ENCODE data around the gene SCARF2.
"Not testable (repeated sequence)": the region's sequence is repeated elsewhere in the genome, so short reads cannot be mapped to it uniquely, and the experiment has no call there.

SCARF2 gene

DNA sequence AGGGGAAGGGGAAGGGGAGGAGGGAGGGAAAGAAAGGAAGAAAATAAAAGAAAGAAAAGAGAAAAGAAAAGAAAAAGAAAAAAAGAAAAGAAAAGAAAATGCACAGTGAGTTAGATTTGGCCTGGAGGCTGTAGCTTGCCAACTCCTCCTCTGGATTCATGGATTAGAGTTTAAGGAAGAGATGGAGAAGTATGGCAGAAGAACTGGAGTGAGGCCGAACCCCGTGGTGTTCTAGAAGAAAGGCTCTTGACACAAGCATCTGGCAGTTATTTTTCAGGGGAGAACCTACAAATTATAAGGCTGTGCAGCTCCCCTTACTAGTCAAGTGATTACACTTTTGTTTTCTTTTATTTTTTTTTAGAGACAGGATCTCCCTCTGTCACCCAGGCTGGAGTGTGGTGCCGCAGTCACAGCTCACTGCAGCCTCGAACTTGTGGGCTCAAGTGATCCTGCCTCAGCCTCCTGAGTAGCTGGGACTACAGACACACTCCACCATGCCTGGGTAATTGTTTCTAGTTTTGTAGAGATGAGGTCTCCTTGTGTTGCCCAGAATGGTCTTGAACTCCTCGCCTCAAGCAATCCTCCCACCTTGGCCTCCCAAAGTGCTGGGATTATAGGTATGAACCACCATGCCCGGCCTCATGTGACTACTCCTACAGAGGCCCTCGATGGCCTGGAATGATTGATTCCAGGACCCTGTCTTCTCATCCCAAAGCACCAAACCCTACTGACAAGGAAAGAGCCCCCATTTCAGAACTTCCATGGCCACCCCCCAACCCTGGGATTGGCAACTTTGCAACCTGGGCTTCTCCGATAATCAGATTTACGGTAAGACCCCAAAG, 24.2 kb downstream of the SCARF2 start:
- no peak for DNase-seq (ENCODE audit: low read depth in 2 of 2)

DNA sequence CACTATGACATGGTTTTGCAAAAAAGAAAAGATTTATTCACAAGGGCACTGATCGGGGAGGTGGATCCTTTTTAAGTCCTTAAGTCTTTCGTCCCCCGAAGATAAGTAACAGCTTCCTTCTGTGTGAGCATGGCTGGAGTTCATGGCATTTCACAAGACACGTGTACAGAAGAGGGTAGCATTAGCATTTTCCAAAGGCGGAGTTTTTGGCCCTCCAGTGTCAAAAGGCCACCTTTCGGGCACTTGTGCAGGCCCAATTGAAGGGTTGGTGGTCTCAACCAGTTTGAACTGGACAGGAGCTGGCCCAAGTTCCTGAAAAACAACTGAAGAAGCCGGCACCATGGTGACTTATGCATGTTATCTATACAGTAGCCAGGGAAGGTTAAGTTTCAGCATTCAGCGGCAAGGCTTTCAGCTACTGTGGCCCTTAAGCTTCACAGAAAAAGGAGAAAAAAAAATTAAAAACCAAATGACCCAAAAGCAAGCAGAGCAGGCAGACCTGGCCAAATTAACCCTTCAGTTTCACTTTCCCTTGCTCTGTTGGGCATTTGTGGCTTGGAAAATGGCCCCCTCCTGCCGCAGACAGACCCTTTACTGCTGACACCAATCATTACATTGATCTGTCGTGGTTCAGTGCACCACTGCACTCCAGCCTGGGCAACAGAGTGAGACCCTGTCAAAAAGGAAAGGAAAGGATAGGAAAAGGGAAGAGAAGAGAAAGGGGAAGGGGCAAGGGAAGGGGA, 25.0 kb downstream of the SCARF2 start:
- DNase-seq (ENCODE audit: low read depth in 2 of 2) = no peak

DNA sequence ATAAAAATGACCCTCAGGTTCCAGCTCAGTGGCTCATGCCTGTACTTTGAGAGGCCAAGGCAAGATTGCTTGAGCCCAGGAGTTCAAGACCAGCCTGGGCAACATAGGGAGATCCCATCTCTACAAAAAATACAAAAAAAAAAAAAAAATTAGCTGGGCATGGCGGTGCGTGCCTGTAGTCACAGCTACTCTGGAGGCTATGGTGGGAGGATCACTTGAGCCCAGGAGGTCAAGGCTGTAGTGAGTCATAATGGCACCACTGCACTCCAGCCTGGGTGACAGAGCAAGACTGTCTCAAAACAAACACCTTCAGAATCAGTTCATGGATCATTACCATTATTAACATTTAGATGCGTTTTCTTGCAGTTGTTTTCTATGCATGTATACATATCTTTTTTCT, 28.2 kb downstream of the SCARF2 start:
- not testable (repeated sequence) for DNase-seq (ENCODE audit: low read depth in 2 of 2)

DNA sequence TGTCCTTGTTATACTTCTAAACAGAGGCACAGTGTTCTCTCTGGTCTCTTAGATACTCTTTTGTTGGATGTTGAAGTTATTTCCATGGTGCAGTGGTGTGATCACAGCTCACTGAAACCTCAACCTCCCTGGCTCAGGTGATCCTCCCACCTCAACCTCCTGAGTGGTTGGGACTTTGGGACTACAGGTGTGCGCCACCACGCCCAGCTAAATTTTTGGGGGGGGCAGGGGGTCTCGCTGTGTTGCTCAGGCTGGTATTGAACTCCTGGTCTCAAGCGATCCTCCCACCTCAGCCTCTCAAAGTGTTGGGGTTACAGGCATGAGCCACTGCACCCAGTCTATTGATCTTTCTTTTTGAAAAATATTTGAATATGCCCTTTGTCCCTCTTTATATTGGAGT, 28.7 kb downstream of the SCARF2 start:
- no peak for DNase-seq (ENCODE audit: low read depth in 2 of 2)

DNA sequence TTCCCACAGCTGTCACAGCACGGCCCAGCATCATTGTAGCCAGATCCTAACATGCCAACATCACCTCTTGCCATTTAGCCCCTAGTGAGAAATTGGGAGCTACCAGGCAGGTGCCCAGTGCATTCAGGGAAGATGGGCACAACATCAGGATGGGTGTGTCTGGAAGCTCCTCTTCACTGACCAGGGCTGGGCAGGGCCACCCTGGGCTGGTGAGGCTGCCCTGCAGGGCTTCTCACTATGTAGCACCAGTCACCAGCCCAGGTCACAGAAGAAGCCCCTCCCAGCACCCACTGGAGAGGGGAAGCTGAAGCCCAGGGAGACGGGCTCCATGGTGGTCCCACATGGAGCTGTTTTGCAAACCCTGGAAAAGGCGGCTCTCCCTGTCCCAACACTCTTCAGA, 29.8 kb downstream of the SCARF2 start:
- no peak for DNase-seq (ENCODE audit: low read depth in 2 of 2)

DNA sequence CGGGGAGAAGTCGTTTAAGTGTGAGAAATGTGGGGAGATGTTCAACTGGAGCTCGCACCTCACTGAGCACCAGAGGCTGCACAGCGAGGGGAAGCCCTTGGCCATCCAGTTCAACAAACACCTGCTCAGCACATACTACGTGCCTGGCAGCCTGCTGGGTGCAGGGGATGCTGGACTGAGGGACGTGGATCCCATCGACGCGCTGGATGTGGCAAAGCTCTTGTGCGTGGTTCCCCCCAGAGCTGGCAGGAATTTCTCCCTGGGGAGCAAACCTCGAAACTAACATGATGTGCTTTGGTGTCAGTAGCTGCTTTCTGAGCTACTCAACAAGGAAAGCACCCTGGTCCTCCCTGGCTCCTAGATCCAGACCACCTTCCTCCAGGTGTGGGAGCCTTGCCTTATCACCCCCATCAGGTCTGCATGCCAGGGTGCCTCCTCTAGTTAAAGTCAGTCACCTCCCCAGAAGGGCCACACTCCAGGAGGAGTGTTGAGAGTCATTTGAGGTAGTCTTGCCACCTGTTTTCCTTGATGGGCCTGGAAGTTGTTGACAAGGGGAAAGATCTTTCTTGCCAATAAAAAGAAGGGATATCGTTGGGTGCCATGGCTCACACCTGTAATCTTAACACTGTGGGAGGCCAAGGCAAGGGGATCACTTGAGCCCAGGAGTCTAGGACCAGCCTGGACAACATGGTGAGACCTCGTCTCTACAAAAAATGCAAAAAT, 30.8 kb downstream of the SCARF2 start:
- no peak for DNase-seq (ENCODE audit: low read depth in 2 of 2)

DNA sequence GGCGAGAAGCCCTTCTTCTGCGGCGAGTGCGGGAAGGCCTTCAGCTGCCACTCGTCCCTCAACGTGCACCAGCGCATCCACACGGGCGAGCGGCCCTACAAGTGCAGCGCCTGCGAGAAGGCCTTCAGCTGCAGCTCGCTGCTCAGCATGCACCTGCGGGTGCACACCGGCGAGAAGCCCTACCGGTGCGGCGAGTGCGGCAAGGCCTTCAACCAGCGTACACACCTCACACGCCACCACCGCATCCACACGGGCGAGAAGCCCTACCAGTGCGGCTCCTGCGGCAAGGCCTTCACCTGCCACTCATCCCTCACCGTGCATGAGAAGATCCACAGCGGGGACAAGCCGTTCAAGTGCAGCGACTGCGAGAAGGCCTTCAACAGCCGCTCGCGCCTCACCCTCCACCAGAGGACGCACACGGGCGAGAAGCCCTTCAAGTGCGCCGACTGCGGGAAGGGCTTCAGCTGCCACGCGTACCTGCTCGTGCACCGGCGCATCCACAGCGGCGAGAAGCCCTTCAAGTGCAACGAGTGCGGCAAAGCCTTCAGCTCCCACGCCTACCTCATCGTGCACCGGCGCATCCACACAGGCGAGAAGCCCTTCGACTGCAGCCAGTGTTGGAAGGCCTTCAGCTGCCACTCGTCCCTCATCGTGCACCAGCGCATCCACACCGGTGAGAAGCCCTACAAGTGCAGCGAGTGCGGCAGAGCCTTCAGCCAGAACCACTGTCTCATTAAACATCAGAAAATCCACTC, 31.5 kb downstream of the SCARF2 start:
- no peak for DNase-seq (ENCODE audit: low read depth in 2 of 2)

DNA sequence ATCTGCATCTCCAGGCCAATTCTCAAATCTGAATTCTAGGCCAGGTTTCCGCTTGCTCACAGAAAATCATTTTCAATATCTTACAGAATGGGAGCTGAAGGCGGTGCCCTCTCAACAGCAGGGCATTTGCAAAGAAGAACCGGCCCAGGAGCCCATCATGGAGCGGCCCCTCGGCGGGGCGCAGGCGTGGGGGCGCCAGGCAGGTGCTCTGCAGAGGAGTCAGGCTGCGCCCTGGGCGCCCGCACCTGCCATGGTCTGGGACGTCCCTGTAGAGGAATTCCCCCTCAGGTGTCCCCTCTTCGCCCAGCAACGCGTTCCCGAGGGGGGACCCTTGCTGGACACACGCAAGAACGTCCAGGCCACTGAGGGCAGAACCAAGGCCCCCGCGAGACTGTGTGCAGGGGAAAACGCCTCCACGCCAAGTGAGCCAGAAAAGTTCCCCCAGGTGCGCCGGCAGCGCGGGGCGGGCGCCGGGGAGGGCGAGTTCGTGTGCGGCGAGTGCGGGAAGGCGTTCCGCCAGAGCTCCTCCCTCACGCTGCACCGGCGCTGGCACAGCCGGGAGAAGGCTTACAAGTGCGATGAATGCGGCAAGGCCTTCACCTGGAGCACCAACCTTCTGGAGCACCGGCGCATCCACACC, 32.2 kb downstream of the SCARF2 start:
- DNase-seq (ENCODE audit: low read depth in 2 of 2) = no peak

DNA sequence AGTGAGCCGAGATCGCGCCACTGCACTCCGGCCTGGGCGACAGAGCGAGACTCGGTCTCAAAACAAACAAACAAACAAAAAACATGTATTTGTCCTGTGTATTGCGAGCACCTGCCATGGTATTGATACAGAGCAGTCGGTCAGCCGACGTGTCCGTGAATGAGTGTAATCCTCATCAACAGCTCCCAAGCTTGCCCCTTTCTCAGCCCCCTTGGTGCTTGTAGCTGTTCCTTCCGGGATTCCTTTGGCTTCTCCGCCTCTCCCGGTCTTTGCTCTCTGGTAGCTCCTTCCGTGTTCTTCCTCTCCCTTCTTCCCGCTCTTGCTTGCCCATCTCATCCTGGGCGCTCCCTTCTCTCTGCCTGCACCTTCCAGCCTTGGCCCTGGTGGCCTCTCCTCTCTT, 32.7 kb downstream of the SCARF2 start:
- DNase-seq (ENCODE audit: low read depth in 2 of 2) = no peak

DNA sequence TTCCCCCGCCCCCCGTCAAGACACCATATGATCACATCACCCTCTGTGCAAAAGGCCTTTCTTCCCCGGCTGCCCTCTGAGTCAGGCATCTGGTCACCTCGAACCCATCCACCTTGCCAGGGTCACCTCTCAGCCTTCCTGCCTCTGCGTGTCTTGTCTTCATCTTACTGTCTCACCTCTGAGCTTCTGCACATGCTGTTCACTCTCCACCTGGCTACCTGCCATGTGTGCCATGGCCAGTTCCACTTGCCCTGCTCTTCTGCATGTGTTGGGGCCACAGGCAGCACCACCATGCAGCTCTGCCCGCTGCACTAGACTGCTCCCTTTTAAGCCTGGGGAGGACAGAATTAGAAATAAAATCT, 33.9 kb downstream of the SCARF2 start:
- DNase-seq (ENCODE audit: low read depth in 2 of 2) = no peak

DNA sequence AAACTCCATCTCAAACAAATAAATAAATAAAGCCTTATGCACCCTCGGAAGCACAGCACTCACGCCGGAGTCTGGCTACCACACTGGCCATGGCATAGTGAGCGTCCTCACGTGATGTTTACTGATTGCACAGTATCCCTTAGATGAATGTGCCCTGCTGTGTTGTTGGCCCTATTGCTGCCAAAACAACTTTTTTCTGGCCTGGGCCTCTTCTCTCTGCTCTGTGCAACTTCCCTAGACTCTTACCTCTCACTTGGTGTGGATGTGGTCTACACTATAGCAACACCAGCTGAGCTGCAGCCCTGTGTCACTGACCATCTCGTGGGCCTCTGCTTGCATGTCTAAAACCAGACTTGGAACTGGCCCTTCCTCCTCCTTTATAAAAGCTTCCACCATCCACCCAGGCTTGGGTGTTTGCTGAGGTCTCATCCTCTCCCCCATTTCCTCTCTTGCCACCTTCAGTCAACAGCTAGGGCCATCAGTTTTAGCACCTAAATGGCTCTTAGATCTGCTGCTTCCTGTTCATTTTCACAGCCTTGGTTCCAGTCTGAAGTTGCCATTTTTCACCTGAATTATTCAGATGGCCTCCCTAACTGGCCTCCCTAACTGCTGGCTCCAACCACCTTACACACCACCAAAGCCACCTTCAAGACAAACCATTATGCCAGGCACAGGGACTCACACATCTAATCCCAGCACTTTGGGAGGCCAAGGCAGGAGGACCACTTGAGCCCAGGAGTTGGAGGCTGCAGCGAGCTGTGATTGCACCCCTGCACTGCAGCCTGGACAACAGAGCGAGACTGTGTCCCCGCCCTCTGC, 34.5 kb downstream of the SCARF2 start:
- DNase-seq (ENCODE audit: low read depth in 2 of 2) = no peak

DNA sequence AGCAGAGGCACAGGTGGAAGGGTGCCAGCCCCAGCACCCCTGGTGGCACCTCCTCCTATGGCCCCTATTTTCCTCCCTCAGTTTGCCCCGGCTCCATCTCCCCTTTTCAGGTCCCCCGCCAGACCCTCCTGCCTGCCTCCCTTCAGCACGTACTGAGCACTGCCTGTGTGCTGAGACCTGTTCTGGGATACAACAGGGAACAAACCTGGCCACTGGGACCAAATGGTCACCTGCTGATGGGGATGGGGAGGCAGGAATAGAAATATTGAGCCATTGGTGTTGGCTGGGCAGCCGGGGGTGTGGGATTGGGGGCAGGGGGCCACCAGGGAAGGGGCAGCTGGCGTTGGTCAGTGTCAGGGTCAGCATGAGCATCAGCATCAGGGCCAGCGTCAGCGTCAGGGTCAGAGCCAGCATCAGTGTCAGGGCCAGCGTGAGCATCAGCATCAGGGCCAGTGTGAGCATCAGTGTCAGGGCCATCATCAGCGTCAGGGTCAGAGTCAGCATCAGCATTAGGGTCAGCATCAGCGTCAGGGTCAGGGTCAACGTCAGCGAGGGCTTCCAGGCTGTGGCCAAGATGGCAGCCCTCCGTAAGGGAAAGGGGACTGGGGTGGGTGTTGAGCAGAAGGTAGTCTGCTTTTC, 36.1 kb downstream of the SCARF2 start:
- DNase-seq (ENCODE audit: low read depth in 2 of 2) = no peak

DNA sequence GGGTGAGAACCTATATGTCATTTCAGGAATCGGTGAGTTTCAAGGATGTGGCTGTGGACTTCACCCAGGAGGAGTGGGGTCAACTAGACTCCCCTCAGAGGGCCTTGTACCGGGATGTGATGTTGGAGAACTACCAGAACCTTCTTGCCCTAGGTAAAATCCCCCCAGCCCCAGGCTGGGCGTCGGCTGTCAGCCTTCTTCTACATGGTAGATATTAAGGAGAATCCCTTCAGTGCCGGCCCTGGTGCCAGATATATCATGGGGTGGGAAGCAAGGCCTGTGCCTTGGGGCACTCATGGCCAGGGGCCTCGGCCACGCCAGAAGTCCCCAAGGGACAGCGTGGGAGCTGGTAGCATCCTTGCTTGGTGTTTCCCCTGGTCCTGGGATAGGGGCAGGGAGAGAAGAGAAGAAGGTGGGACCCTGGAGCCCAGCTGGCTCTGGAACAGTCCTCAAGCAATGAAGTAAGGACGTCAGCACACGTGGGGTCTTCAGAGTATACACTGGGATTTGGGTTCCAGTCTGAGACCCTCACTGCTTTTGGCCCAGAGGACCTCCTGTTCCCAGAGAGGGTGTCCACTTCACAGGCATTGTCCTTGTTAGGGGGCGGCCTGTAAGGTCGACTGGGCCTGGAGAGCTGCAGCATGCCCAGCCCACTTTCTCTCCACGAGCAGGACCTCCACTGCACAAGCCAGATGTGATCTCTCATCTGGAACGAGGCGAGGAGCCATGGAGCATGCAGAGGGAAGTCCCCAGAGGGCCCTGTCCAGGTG, 36.8 kb downstream of the SCARF2 start:
- no peak for DNase-seq (ENCODE audit: low read depth in 2 of 2)

DNA sequence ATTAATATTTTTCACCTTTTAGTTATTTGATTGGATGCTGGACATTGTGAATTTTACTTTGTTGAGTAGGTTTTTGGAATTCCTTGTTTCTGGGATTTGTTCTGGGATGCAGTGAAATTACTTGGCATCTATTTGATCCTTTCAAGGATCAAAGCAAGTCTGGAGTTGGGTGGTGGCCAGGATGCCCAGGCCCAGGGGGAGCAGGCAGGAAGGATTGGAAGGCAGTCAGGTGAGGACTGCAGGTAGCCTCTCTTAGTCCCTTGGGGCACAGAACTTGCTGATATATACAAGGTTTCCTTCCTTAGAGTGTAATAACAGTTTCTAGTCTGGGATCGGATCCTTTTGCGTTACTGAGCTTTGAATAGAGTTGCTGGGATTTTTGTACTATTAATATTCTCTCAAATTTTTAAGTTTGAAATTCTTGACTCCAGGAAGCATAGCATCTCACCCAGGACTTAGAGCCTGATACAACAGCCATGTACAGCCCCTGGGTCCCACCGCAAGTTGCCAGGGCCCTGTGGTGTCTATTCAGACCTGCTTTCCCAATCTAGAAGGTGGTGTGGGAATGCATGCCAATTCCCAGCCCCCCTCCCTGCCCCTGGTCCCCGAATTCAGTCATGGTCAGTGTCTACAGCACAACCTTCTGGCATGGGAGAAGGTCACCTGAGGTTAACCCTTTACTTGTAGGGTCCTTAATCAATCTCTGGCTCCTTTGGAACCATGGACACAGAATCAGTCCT, 37.6 kb downstream of the SCARF2 start:
- no peak for DNase-seq (ENCODE audit: low read depth in 2 of 2)

DNA sequence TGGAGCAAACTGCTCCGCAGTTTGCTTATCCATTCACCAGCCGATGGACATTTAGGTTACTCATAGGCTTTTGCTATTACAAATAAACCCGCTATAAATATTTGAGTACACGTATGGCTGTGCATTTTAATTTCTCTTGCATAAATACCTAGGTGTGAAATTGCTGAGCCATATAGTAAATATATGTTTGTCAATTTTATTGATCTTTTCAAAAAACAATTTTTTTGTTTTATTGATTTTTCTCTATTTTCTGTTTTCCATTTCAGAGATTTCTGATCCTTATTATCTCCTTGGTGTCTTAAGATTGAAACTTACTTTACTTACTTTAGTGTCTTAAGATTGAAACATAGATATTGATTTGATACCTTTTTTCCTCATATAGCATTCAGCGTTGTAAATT, 39.2 kb downstream of the SCARF2 start:
- no peak for DNase-seq (ENCODE audit: low read depth in 2 of 2)

DNA sequence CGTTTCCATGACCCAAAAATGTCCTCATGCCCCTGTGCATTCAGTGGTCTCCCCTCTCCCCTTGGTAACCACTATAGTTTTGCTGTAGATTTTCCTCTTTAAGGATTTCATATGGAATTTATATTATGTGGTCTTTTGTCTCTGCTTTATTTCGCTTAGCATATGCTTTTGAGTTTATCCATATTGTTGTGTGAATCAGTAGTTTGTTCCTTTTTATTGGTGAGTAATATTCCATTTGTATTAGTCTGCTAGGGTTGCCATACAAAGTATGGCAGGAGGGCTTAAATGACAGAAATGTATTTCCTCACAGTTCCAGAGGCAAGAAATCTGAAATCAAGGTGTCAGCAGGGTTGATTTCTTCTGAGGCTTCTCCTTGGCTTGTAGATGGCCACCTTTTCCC, 40.1 kb downstream of the SCARF2 start:
- no peak for DNase-seq (ENCODE audit: low read depth in 2 of 2)

DNA sequence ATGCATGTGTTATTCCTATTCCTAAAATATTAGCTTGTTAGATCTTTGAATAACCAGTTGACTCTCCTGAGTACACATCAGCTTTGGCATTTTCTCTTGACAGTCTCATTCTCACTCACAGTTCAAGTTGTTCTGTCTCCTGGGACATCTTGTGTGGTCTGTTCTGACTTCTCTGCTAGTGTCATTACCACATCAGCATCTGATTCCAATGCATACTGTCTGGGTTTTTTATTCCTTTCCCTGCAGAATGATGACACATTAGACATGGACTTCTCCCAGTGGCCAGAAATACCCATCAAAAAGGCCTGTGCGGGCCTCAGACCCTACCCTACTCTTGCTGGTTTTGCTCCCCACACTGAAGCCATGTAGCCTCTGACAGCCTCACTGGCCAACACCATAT, 41.0 kb downstream of the SCARF2 start:
- DNase-seq (ENCODE audit: low read depth in 2 of 2) = no peak

DNA sequence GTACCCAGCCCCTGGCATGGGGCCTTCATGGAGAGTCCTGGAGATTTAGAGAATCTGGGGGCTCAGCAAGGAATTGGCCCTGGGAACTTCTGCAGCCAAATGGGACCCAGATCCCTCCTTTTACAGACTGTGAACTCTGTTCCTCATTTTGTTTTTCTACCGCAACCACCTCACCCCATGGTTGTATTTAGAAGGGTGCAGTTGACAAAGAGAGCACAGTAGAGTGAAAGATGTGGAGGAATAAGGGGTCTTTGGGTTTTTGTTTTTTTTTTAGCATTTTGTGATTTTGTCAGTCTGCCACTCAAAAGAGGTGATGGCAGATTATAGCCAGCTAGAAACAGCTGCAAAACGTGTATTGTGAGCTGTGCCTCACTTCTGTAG, 41.7 kb downstream of the SCARF2 start:
- no peak for DNase-seq (ENCODE audit: low read depth in 2 of 2)
